Effector memory CD8-positive, alpha-beta T cell (primary cell): ENCODE data around the gene COG7.
A peak's percentile ranks its signal among the peaks of the same experiment; 100 is the strongest.
"Not testable (repeated sequence)": the region's sequence is repeated elsewhere in the genome, so short reads cannot be mapped to it uniquely, and the experiment has no call there.

Experiments used
- ATAC-seq: fragments of 150-1000 bp; cut with Tn5 transposase; replicated peaks from 2 replicates; pipeline ENCODE4 v1.10.0; 2021; ENCODE audit warnings: mild to moderate bottlenecking, moderate library complexity
- DNase-seq, 3 experiments: peaks; one replicate each; pipeline ENCODE4 v3.0.0; 2021
- H3K27ac Mint-ChIP-seq, 2 donors: one replicate each; pipeline ENCODE4 v1.8.0; 2022; ENCODE audit warnings: mild to moderate bottlenecking in 2 of 2, mixed read lengths in 2 of 2, moderate library complexity in 2 of 2
- H3K27me3 Mint-ChIP-seq, 2 donors: one replicate each; pipeline ENCODE4 v1.8.0; 2022; ENCODE audit warnings: mixed read lengths in 2 of 2
- H3K36me3 Mint-ChIP-seq: one replicate; pipeline ENCODE4 v1.8.0; 2022; ENCODE audit warnings: mild to moderate bottlenecking, moderate library complexity, mixed read lengths; ENCODE audit not compliant: insufficient read depth
- H3K4me1 Mint-ChIP-seq, 2 donors: one replicate each; pipeline ENCODE4 v1.8.0; 2022; ENCODE audit warnings: low read depth in 2 of 2, mixed read lengths in 2 of 2
- H3K4me3 Mint-ChIP-seq, 2 donors: one replicate each; pipeline ENCODE4 v1.8.0; 2022; ENCODE audit warnings: mild to moderate bottlenecking in 2 of 2, mixed read lengths in 2 of 2, moderate library complexity in 2 of 2
- H3K9me3 Mint-ChIP-seq, 2 donors: one replicate each; pipeline ENCODE4 v1.8.0; 2022; ENCODE audit warnings: mixed read lengths in 2 of 2

The COG7 gene

GRCh38 chr16:23416816-23417215 lies 36.2 kb downstream of the COG7 start:
- no peak overlapping the region for H3K4me3 Mint-ChIP-seq
- no peaks in the 10 kb centered on the region for H3K9me3 Mint-ChIP-seq
- no peak overlapping the region for H3K27ac Mint-ChIP-seq
- DNase-seq: no peak
- ATAC-seq: no peak
- no peaks in the 10 kb centered on the region for H3K27me3 Mint-ChIP-seq
- H3K4me1 Mint-ChIP-seq: no peaks in the 10 kb centered on the region
- peaks cover 42% of the 10 kb centered on the region for H3K36me3 Mint-ChIP-seq

GRCh38 chr16:23414731-23415130 lies 38.3 kb downstream of the COG7 start:
- Mint-ChIP-seq H3K9me3 (no peaks in the 10 kb centered on the region), H3K27me3 (no peaks in the 10 kb centered on the region), H3K4me3 (no peak overlapping the region), H3K27ac (peak overlapping the region; percentile 13 to 64), H3K36me3 (peaks cover 54% of the 10 kb centered on the region), H3K4me1 (no peaks in the 10 kb centered on the region)
- no peak for ATAC-seq
- no peak for DNase-seq

- H3K27ac Mint-ChIP-seq: no peak overlapping the region
- no peak for DNase-seq
- no peak overlapping the region for H3K4me3 Mint-ChIP-seq
- H3K27me3 Mint-ChIP-seq: no peaks in the 10 kb centered on the region
- no peaks in the 10 kb centered on the region for H3K9me3 Mint-ChIP-seq
- peaks cover 57% of the 10 kb centered on the region for H3K36me3 Mint-ChIP-seq
- no peaks in the 10 kb centered on the region for H3K4me1 Mint-ChIP-seq
- ATAC-seq: no peak
Observed at GRCh38 chr16:23410176-23410575, 42.8 kb downstream of the COG7 start.

GRCh38 chr16:23409522-23409921 lies 43.5 kb downstream of the COG7 start:
- DNase-seq (no peak), ATAC-seq (no peak)
- no peak overlapping the region for H3K4me3 Mint-ChIP-seq
- no peak overlapping the region for H3K27ac Mint-ChIP-seq
- no peaks in the 10 kb centered on the region for H3K9me3 Mint-ChIP-seq
- peaks cover 60% of the 10 kb centered on the region for H3K36me3 Mint-ChIP-seq
- H3K4me1 Mint-ChIP-seq: no peaks in the 10 kb centered on the region
- no peaks in the 10 kb centered on the region for H3K27me3 Mint-ChIP-seq

- Mint-ChIP-seq H3K4me3 (no peak overlapping the region), H3K27me3 (no peaks in the 10 kb centered on the region), H3K36me3 (peaks cover 61% of the 10 kb centered on the region), H3K9me3 (no peaks in the 10 kb centered on the region), H3K4me1 (no peaks in the 10 kb centered on the region), H3K27ac (peak overlapping the region in 1 of 2 donors; percentile 15)
- no peak for ATAC-seq
- DNase-seq: no peak
Observed at GRCh38 chr16:23408823-23409298, 44.1 kb downstream of the COG7 start.

DNA sequence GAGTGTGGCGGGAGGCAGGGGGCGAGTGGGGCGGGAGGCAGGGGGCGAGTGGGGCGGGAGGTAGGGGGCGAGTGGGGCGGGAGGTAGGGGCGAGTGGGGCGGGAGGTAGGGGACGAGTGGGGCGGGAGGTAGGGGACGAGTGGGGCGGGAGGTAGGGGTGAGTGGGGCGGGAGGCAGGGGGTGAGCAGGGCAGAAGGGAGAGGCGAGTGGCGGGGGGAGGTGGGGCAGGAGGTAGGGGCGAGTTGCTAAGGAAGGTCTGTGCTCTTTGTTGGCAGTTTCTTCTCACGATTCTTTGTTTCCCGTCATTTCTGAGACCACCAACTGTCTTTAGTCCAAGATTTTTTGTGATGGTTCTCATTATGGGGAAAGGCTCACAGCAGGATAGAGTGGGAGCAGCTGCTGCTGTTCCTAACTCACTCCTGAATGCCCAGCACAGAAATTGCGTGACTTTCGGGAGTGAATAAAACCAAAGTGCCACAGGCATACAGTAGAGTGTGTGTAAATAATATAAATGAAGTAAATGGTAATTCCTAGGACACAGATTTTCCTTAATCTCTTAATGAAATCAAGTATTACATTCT lies 44.7 kb downstream of the COG7 start:
- no peaks in the 10 kb centered on the region for H3K9me3 Mint-ChIP-seq
- peak overlapping the region in 1 of 2 donors; percentile 15 for H3K27ac Mint-ChIP-seq
- no peak overlapping the region for H3K4me3 Mint-ChIP-seq
- DNase-seq (no peak), ATAC-seq (no peak)
- no peaks in the 10 kb centered on the region for H3K27me3 Mint-ChIP-seq
- H3K36me3 Mint-ChIP-seq: peaks cover 63% of the 10 kb centered on the region
- no peaks in the 10 kb centered on the region for H3K4me1 Mint-ChIP-seq

- no peaks in the 10 kb centered on the region for H3K27me3 Mint-ChIP-seq
- H3K36me3 Mint-ChIP-seq: peaks cover 63% of the 10 kb centered on the region
- no peak for ATAC-seq
- H3K4me3 Mint-ChIP-seq: no peak overlapping the region
- H3K9me3 Mint-ChIP-seq: no peaks in the 10 kb centered on the region
- DNase-seq: no peak
- no peaks in the 10 kb centered on the region for H3K4me1 Mint-ChIP-seq
- H3K27ac Mint-ChIP-seq: no peak overlapping the region
Observed at GRCh38 chr16:23407436-23408127, 45.4 kb downstream of the COG7 start.

GRCh38 chr16:23406546-23407240 lies 46.3 kb downstream of the COG7 start:
- H3K36me3 Mint-ChIP-seq: peaks cover 67% of the 10 kb centered on the region
- H3K27me3 Mint-ChIP-seq: no peaks in the 10 kb centered on the region
- no peak overlapping the region for H3K4me3 Mint-ChIP-seq
- no peak overlapping the region for H3K27ac Mint-ChIP-seq
- DNase-seq (no peak), ATAC-seq (no peak)
- H3K4me1 Mint-ChIP-seq: no peaks in the 10 kb centered on the region
- no peaks in the 10 kb centered on the region for H3K9me3 Mint-ChIP-seq

- Mint-ChIP-seq H3K27ac (no peak overlapping the region), H3K27me3 (no peaks in the 10 kb centered on the region), H3K4me1 (no peaks in the 10 kb centered on the region), H3K4me3 (no peak overlapping the region), H3K36me3 (peaks cover 68% of the 10 kb centered on the region), H3K9me3 (no peaks in the 10 kb centered on the region)
- DNase-seq (no peak), ATAC-seq (no peak)
Observed at GRCh38 chr16:23406024-23406423, 47.0 kb downstream of the COG7 start.

- peaks cover 62% of the 10 kb centered on the region for H3K36me3 Mint-ChIP-seq
- DNase-seq (no peak), ATAC-seq (no peak)
- no peak overlapping the region for H3K4me3 Mint-ChIP-seq
- H3K27me3 Mint-ChIP-seq: no peaks in the 10 kb centered on the region
- no peaks in the 10 kb centered on the region for H3K4me1 Mint-ChIP-seq
- H3K27ac Mint-ChIP-seq: no peak overlapping the region
- H3K9me3 Mint-ChIP-seq: no peaks in the 10 kb centered on the region
Observed at GRCh38 chr16:23403547-23403946, 49.4 kb downstream of the COG7 start.

DNA sequence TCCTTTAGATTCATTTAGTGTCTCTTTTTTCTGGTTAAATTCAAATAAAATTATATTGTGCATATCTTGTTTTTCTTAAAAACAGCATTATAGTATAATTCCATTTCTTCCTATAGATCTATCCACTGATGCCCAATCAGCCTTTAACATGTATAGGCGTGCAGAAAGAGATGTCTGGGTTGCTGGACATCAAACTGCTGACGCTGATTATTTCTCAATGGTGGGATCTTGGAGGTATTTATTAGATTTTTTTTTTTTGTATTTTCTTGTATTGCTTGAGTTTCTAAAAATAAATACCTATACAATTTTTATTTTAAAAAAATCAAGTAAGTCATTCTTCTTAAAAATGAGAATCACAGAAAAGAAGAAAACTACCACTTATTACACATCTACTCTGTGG lies 50.9 kb downstream of the COG7 start:
- no peak overlapping the region for H3K27ac Mint-ChIP-seq
- H3K27me3 Mint-ChIP-seq: no peaks in the 10 kb centered on the region
- H3K4me1 Mint-ChIP-seq: no peaks in the 10 kb centered on the region
- no peaks in the 10 kb centered on the region for H3K9me3 Mint-ChIP-seq
- peaks cover 69% of the 10 kb centered on the region for H3K36me3 Mint-ChIP-seq
- DNase-seq (no peak), ATAC-seq (no peak)
- H3K4me3 Mint-ChIP-seq: no peak overlapping the region

GRCh38 chr16:23401139-23401538 lies 51.9 kb downstream of the COG7 start:
- H3K4me1 Mint-ChIP-seq: no peaks in the 10 kb centered on the region
- peaks cover 77% of the 10 kb centered on the region for H3K36me3 Mint-ChIP-seq

GRCh38 chr16:23400447-23400846 lies 52.5 kb downstream of the COG7 start:
- not testable (repeated sequence) for H3K9me3 Mint-ChIP-seq, ATAC-seq, H3K4me3 Mint-ChIP-seq, H3K27me3 Mint-ChIP-seq, DNase-seq, H3K4me1 Mint-ChIP-seq
- Mint-ChIP-seq H3K27ac (peak overlapping the region in 1 of 2 donors; percentile 5), H3K36me3 (peaks cover 79% of the 10 kb centered on the region)

More at GRCh38 chr16:23401139-23401538, 51.9 kb downstream of the COG7 start:
- no peaks in the 10 kb centered on the region for H3K27me3 Mint-ChIP-seq
- no peak for ATAC-seq
- no peak overlapping the region for H3K27ac Mint-ChIP-seq
- H3K9me3 Mint-ChIP-seq: no peaks in the 10 kb centered on the region
- no peak overlapping the region for H3K4me3 Mint-ChIP-seq
- DNase-seq: no peak
